OCI-LY7 (cell line): Measurements from ENCODE around the gene SEC14L1. TPM values are rescaled to one million over a fixed set of nuclear protein-coding genes. Genes with fewer than 3 reads are reported as not detected.

Source experiments
- BruUV-seq: library from RNA; stranded (reverse); fragments of 400-500 nt; replicated peaks from 2 replicates; lab custom pipeline; 2021; lab: Mats Ljungman, UMichigan
- CTCF ChIA-PET: fragments of 300-600 bp; sonication (Branson Sonifier 250); formaldehyde crosslinking; loops from one replicate; lab custom pipeline; 2022; ENCODE audit warnings: antibody characterized with exemption; ENCODE audit not compliant: unreplicated experiment; lab: Charles Lee
- POLR2A ChIA-PET: fragments of 300-600 bp; sonication (Branson Sonifier 250); formaldehyde crosslinking; loops from one replicate; lab custom pipeline; 2022; ENCODE audit warnings: antibody characterized with exemption; lab: Charles Lee
- DNase-seq: peaks from one replicate; pipeline ENCODE4 v3.0.0-alpha.2; 2015; ENCODE audit warnings: low spot score
- H2AFZ ChIP-seq: fragments of 200-600 bp; sonication (generic), shearing (Covaris generic); 2 replicates; pipeline ENCODE4 v1.6.1; 2014; ENCODE audit warnings: mild to moderate bottlenecking, antibody characterized with exemption, low read length, moderate library complexity
- H3K27ac ChIP-seq: fragments of 200-600 bp; sonication (generic); 2 replicates; pipeline ENCODE4 v1.5.1; 2014; ENCODE audit warnings: mixed run types, low read depth, mild to moderate bottlenecking, moderate library complexity, low read length, inconsistent platforms; ENCODE audit not compliant: poor library complexity, severe bottlenecking
- H3K36me3 ChIP-seq: fragments of 200-600 bp; sonication (generic); 2 replicates; pipeline ENCODE4 v1.6.1; 2014; ENCODE audit warnings: mild to moderate bottlenecking, antibody characterized with exemption, low read length, moderate library complexity, mixed read lengths; ENCODE audit not compliant: insufficient read depth
- H3K4me1 ChIP-seq: fragments of 200-600 bp; sonication (generic); 2 replicates; pipeline ENCODE4 v1.5.1; 2014; ENCODE audit warnings: mild to moderate bottlenecking, low read length; ENCODE audit not compliant: insufficient read depth, poor library complexity, severe bottlenecking
- H3K4me2 ChIP-seq: fragments of 200-600 bp; sonication (generic); 2 replicates; pipeline ENCODE4 v1.6.1; 2014; ENCODE audit warnings: mild to moderate bottlenecking, low read length
- H3K4me3 ChIP-seq: fragments of 200-600 bp; sonication (generic); 2 replicates; pipeline ENCODE4 v1.5.1; 2014; ENCODE audit warnings: mild to moderate bottlenecking, low read depth, low read length; ENCODE audit not compliant: poor library complexity, severe bottlenecking
- H3K79me2 ChIP-seq: fragments of 200-600 bp; sonication (generic); 2 replicates; pipeline ENCODE4 v1.6.1; 2016; ENCODE audit warnings: low read depth, mild to moderate bottlenecking, low read length, moderate library complexity, mixed read lengths; ENCODE audit not compliant: insufficient read depth
- H3K9me2 ChIP-seq: fragments of 200-600 bp; sonication (generic); 2 replicates; pipeline ENCODE4 v1.6.1; 2016; ENCODE audit warnings: mild to moderate bottlenecking, low read length, mixed read lengths; ENCODE audit not compliant: insufficient read depth
- H3K9me3 ChIP-seq: fragments of 200-600 bp; sonication (generic); 2 replicates; pipeline ENCODE4 v1.6.1; 2014; ENCODE audit warnings: mild to moderate bottlenecking, mixed run types, low read length, mixed read lengths
- H4K20me1 ChIP-seq: fragments of 200-600 bp; sonication (generic); 2 replicates; pipeline ENCODE4 v1.6.1; 2014; ENCODE audit warnings: mild to moderate bottlenecking, antibody characterized with exemption, low read length, moderate library complexity, mixed read lengths; ENCODE audit not compliant: insufficient read depth
- EZH2phosphoT487 ChIP-seq: fragments of 200-600 bp; sonication (generic); IDR thresholded peaks from 2 replicates; pipeline ENCODE4 v1.6.1; 2018; ENCODE audit warnings: low read depth, borderline replicate concordance, mild to moderate bottlenecking, mixed run types, antibody characterized with exemption, low read length, moderate library complexity, mixed read lengths
- intact Hi-C: fragments of 100-400 bp; cut with micrococcal nuclease; formaldehyde crosslinking; loops from one replicate; pipeline ENCODE4 v1.10.0; 2022; ENCODE audit not compliant: unreplicated experiment
- total RNA-seq, 2 experiments: library from RNA; depleted of rRNA in 1 of 2; stranded (reverse); fragments of >200 nt in 1 of 2; shearing (Covaris generic) in 1 of 2; gene quantifications; 2 replicates each; pipeline ENCODE4 v1.2.3, GENCODE V29; 2014 to 2022
- TF ChIP-seq, protein P1 (sequence below): fragments of 200-600 bp; sonication (generic); conservative IDR thresholded peaks from 2 replicates; pipeline ENCODE4 v1.5.1; 2014; ENCODE audit warnings: mild to moderate bottlenecking, antibody characterized with exemption, low read length, moderate library complexity, mixed read lengths

Gene SEC14L1
- total RNA-seq, 2 experiments from 2014 or later = 137 to 227 TPM

DNA sequence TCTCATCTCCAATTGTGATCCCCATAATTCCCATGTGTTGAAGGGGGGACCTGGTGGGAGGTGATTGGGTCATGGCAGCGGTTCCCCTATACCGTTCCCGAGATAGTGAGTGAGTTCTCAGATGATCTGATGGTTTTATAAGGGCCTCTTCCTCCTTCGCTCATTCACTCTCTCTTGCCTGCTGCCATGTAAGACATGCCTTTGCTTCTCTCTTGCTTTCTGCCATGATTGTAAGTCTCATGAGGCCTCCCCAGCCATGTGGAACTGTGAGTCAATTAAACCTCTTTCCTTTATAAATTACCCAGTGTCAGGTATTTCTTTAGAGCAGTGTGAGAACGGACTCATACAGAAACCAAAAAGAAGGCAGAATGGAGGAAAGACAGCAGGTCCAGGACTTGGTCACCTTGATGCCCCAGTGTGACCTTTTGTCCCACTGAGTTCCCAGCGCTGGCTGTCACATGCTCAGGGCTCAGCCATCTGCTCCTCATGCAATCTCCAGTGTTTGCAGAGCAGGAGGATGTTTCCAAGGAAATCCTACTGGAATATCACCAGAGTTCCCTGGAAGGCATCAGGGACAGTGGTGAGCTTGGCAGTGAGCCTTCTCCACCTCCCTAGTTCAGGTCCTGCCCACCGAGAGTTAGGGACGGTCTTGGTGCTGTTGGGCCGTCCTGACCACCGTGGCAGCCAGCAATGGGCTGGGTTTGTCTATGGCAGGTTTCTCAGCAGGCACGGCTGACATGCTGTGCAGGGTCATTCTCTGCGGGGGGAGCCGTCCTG, 96.7 kb downstream of the SEC14L1 start:
- Histone ChIP-seq H2AFZ (no peak overlapping the region), H4K20me1 (no peaks in the 10 kb centered on the region), H3K4me1 (peaks cover 18% of the 10 kb centered on the region), H3K9me2 (no peaks in the 10 kb centered on the region), H3K4me2 (no peak overlapping the region), H3K9me3 (no peaks in the 10 kb centered on the region), H3K4me3 (no peak overlapping the region), H3K79me2 (no peaks in the 10 kb centered on the region), H3K36me3 (no peaks in the 10 kb centered on the region), H3K27ac (no peak overlapping the region)
- intact Hi-C loops = no loop called here
- POLR2A ChIA-PET = interaction anchor here (0.7 kb wide), 1 partner anchor 298 kb away, joined by 3 read pairs; no protein-coding TSS in a partner anchor
- TF ChIP-seq, protein P1, sequence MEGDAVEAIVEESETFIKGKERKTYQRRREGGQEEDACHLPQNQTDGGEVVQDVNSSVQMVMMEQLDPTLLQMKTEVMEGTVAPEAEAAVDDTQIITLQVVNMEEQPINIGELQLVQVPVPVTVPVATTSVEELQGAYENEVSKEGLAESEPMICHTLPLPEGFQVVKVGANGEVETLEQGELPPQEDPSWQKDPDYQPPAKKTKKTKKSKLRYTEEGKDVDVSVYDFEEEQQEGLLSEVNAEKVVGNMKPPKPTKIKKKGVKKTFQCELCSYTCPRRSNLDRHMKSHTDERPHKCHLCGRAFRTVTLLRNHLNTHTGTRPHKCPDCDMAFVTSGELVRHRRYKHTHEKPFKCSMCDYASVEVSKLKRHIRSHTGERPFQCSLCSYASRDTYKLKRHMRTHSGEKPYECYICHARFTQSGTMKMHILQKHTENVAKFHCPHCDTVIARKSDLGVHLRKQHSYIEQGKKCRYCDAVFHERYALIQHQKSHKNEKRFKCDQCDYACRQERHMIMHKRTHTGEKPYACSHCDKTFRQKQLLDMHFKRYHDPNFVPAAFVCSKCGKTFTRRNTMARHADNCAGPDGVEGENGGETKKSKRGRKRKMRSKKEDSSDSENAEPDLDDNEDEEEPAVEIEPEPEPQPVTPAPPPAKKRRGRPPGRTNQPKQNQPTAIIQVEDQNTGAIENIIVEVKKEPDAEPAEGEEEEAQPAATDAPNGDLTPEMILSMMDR = no peak
- no peak for TF ChIP-seq EZH2phosphoT487
- CTCF ChIA-PET = no interaction called here
- no TSS peak for BruUV-seq
- DNase-seq = no peak

DNA sequence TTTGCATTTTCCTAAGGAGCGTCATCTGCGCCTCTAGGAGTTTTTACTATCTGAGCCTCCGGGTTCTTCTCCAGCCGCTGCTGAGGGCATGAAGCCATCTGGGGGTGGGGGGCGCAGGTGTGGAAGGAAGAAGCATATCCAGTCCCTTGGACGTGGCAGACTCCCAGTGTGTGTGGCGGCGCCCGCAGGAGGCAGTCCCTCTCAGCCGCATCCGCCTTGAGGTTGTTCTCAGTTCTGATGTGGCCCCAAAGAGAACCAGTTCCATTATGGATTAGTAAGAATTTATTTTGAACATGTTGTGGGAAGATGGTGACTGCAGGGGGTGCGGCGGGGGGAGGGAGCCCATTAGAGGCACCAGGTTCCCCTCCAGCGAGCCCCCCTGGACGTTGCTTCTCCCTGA, 100.2 kb downstream of the SEC14L1 start:
- H3K4me2 ChIP-seq = no peak overlapping the region
- no peaks in the 10 kb centered on the region for H3K9me3 ChIP-seq
- H3K4me1 ChIP-seq = no peaks in the 10 kb centered on the region
- no peaks in the 10 kb centered on the region for H4K20me1 ChIP-seq
- ChIA-PET CTCF (interaction anchor here (0.6 to 1.1 kb wide), 2 partner anchors 94 to 155 kb away, joined by 4 read pairs; no protein-coding TSS in a partner anchor), POLR2A (no interaction called here)
- BruUV-seq = no TSS peak
- no peaks in the 10 kb centered on the region for H3K36me3 ChIP-seq
- H3K79me2 ChIP-seq = no peaks in the 10 kb centered on the region
- no peak overlapping the region for H3K4me3 ChIP-seq
- H3K27ac ChIP-seq = no peak overlapping the region
- TF ChIP-seq EZH2phosphoT487 = no peak
- TF ChIP-seq, protein P1 = no peak
- DNase-seq = no peak
- H3K9me2 ChIP-seq = no peaks in the 10 kb centered on the region
- no peak overlapping the region for H2AFZ ChIP-seq
- intact Hi-C loops = no loop called here
